ENCODE results near the gene RNF220. TPM values are rescaled to one million over a fixed set of nuclear protein-coding genes. Genes with fewer than 3 reads are reported as not detected.

The RNF220 gene
- total RNA-seq, 1 donor from 2014 or later, result 62.6 TPM

DNA sequence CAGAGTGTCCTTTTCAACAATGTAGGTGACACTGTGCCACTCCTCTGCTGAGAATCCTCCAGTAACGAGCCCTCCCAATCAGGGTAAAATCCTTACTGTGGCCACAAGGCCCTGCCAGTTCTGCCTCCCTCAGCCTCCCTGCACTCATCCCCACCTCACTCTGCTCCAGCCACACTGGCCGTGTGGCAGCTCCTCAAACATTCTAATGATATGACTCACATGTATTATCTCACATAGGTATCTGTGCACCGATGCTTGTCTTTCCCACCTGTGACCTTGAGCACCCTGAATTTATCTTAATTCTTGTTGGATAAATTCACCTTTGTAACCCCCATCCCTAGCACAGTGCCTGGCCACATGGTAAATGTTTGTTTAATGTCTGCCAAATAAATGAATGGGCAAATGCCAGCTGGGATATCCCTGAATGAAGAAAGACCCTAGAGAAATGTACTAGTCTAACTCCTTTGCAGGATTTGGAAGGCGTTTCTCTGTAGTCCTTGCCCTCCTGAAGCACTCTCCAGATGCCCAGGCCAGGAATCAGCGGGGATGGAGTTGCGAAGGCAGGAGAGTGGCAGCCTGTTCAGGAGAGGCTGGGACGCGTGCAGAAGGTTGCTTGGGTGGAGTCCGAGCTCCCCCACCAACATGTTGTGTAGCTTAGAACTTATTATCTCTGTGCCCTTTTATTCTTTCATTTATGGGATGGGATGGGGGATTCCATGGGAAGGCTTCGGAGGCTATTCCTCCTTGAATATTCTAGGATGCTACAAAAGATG lies 163.3 kb downstream of the RNF220 start:
- Histone ChIP-seq H3K27me3 (ENCODE audit: low read depth) (peaks cover 44% of the 10 kb centered on the region), H3K4me1 (no peaks in the 10 kb centered on the region), H3K36me3 (no peaks in the 10 kb centered on the region), H3K4me3 (no peak overlapping the region), H3K27ac (replicated peaks) (no peak overlapping the region), H3K9me3 (replicated peaks) (no peaks in the 10 kb centered on the region)
- intact Hi-C loops (cut with micrococcal nuclease), result no loop called here
- TF ChIP-seq, protein P1, sequence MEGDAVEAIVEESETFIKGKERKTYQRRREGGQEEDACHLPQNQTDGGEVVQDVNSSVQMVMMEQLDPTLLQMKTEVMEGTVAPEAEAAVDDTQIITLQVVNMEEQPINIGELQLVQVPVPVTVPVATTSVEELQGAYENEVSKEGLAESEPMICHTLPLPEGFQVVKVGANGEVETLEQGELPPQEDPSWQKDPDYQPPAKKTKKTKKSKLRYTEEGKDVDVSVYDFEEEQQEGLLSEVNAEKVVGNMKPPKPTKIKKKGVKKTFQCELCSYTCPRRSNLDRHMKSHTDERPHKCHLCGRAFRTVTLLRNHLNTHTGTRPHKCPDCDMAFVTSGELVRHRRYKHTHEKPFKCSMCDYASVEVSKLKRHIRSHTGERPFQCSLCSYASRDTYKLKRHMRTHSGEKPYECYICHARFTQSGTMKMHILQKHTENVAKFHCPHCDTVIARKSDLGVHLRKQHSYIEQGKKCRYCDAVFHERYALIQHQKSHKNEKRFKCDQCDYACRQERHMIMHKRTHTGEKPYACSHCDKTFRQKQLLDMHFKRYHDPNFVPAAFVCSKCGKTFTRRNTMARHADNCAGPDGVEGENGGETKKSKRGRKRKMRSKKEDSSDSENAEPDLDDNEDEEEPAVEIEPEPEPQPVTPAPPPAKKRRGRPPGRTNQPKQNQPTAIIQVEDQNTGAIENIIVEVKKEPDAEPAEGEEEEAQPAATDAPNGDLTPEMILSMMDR (IDR thresholded peaks at IDR 0.05; ENCODE audit: borderline replicate concordance), result no peak
- no peak for DNase-seq

- no peak for DNase-seq
- TF ChIP-seq, protein P1 (IDR thresholded peaks at IDR 0.05; ENCODE audit: borderline replicate concordance), result no peak
- intact Hi-C loops (cut with micrococcal nuclease), result no loop called here
- Histone ChIP-seq H3K36me3 (no peaks in the 10 kb centered on the region), H3K4me3 (no peak overlapping the region), H3K9me3 (replicated peaks) (no peaks in the 10 kb centered on the region), H3K27ac (replicated peaks) (no peak overlapping the region), H3K4me1 (no peaks in the 10 kb centered on the region), H3K27me3 (ENCODE audit: low read depth) (peaks cover 37% of the 10 kb centered on the region)
Measured at GRCh38 chr1:44569491-44569890, 164.4 kb downstream of the RNF220 start.

- H3K36me3 ChIP-seq, result no peaks in the 10 kb centered on the region
- DNase-seq, result no peak
- H3K27me3 ChIP-seq (ENCODE audit: low read depth), result peaks cover 13% of the 10 kb centered on the region
- no peak overlapping the region for H3K4me3 ChIP-seq
- no peaks in the 10 kb centered on the region for H3K4me1 ChIP-seq
- TF ChIP-seq, protein P1 (IDR thresholded peaks at IDR 0.05; ENCODE audit: borderline replicate concordance), result peak; percentile 49
- no peaks in the 10 kb centered on the region for H3K9me3 ChIP-seq (replicated peaks)
- intact Hi-C loops (cut with micrococcal nuclease), result no loop called here
- no peak overlapping the region for H3K27ac ChIP-seq (replicated peaks)
Measured at GRCh38 chr1:44571712-44572571, 166.9 kb downstream of the RNF220 start.

GRCh38 chr1:44572572-44572879 lies 167.5 kb downstream of the RNF220 start:
- no peaks in the 10 kb centered on the region for H3K4me1 ChIP-seq
- intact Hi-C loops (cut with micrococcal nuclease), result no loop called here
- H3K27ac ChIP-seq (replicated peaks), result no peak overlapping the region
- TF ChIP-seq, protein P1 (IDR thresholded peaks at IDR 0.05; ENCODE audit: borderline replicate concordance), result no peak
- no peaks in the 10 kb centered on the region for H3K9me3 ChIP-seq (replicated peaks)
- H3K27me3 ChIP-seq (ENCODE audit: low read depth), result peaks cover 9% of the 10 kb centered on the region
- no peak for DNase-seq
- no peaks in the 10 kb centered on the region for H3K36me3 ChIP-seq
- H3K4me3 ChIP-seq, result no peak overlapping the region

DNA sequence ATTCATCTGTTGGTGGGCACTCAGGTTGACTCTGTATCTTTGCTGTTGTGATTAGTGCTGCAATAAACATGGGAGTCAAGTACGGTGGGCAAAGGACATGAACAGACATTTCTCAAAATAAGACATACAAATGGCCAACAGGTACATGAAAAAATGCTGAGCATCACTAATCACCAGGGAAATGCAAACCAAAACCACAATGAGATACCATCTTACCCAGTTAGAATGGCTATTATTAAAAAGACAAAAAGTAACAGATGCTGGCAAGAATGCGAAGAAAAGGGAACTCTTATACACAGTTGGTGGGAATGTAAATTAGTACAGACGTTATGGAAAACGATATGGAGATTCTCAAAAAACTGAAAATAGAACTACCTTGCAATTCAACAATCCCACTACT lies 170.3 kb downstream of the RNF220 start:
- TF ChIP-seq, protein P1 (IDR thresholded peaks at IDR 0.05; ENCODE audit: borderline replicate concordance), result no peak

More for the DNA sequence above, 170.3 kb downstream of the RNF220 start:
- no peaks in the 10 kb centered on the region for H3K4me1 ChIP-seq
- H3K9me3 ChIP-seq (replicated peaks), result no peaks in the 10 kb centered on the region
- no peak for DNase-seq
- H3K4me3 ChIP-seq, result no peak overlapping the region
- H3K36me3 ChIP-seq, result no peaks in the 10 kb centered on the region
- no peak overlapping the region for H3K27ac ChIP-seq (replicated peaks)
- intact Hi-C loops (cut with micrococcal nuclease), result no loop called here
- H3K27me3 ChIP-seq (ENCODE audit: low read depth), result peaks cover 6% of the 10 kb centered on the region

Measured in left ventricle myocardium inferior (tissue), 1 donor.